ENCODE data around the gene HSPA1L. TPM values are rescaled to one million over a fixed set of nuclear protein-coding genes. Genes with fewer than 3 reads are reported as not detected.
A peak's percentile ranks its signal among the peaks of the same experiment; 100 is the strongest.
"Not testable (repeated sequence)": the region's sequence is repeated elsewhere in the genome, so short reads cannot be mapped to it uniquely, and the experiment has no call there.

The HSPA1L gene
- total RNA-seq (1.2 TPM), polyA plus RNA-seq (2.4 TPM)
- long read RNA-seq, donor 1: 0 reads
- long read RNA-seq, donor 2: 0 reads
- long read RNA-seq, donor 3, partial matches to known transcripts: 459 of 817 reads
- long read RNA-seq, donor 3, other reads (novel, unspliced or antisense): 358 of 817 reads
- long read RNA-seq, donor 4: 0 reads
- long read RNA-seq, donor 5, partial matches to known transcripts: 0 of 2 reads
- long read RNA-seq, donor 5, other reads (novel, unspliced or antisense): 0 of 2 reads
- long read RNA-seq, donor 6, partial matches to known transcripts: 0 of 5 reads
- long read RNA-seq, donor 6, other reads (novel, unspliced or antisense): 5 of 5 reads
- long read RNA-seq, donor 7, partial matches to known transcripts: 788 of 834 reads
- long read RNA-seq, donor 7, other reads (novel, unspliced or antisense): 46 of 834 reads
- long read RNA-seq, donor 8, partial matches to known transcripts: 39 of 39 reads
- long read RNA-seq, donor 8, other reads (novel, unspliced or antisense): 0 of 39 reads
- long read RNA-seq, donor 9, partial matches to known transcripts: 414 of 585 reads
- long read RNA-seq, donor 9, other reads (novel, unspliced or antisense): 170 of 585 reads
- long read RNA-seq, donor 10: 0 reads

DNA sequence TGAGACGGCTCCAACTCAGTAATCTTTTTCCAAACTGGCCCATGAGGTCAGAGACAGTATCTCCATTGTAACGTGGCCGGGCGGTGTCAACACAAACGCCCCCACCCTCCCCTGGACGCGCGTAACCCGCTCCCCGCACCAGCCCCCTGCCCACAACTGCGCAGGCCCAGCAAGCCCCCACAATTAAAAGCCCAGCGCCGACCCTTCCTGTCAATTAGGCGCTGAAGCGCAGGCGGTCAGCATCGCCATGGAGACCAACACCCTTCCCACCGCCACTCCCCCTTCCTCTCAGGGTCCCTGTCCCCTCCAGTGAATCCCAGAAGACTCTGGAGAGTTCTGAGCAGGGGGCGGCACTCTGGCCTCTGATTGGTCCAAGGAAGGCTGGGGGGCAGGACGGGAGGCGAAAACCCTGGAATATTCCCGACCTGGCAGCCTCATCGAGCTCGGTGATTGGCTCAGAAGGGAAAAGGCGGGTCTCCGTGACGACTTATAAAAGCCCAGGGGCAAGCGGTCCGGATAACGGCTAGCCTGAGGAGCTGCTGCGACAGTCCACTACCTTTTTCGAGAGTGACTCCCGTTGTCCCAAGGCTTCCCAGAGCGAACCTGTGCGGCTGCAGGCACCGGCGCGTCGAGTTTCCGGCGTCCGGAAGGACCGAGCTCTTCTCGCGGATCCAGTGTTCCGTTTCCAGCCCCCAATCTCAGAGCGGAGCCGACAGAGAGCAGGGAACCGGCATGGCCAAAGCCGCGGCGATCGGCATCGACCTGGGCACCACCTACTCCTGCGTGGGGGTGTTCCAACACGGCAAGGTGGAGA, at the start of gene HSPA1L, which contains the start of gene HSPA1A:
Gene HSPA1L, minus strand, starts transcription at position 259 of the 814 bp plus-strand sequence. CDS start 3,311 bp downstream, outside the sequence.
Gene HSPA1A, plus strand, starts transcription at position 519 of the 814 bp plus-strand sequence. Its CDS starts 214 bp downstream, at position 733.
- Histone ChIP-seq H3K27ac (ENCODE audit: low read depth in 1 of 2, low read length in 1 of 2) (peak within 1 kb of the TSS; percentile 82 to 91), H3K9me3 (ENCODE audit: control insufficient read depth in 2 of 2, insufficient read depth in 1 of 2, low read length in 1 of 2) (peaks cover 0 to 4% of the 10 kb centered on the region in 2 donors), H3K4me1 (ENCODE audit: control insufficient read depth in 2 of 2, insufficient read depth in 2 of 2, low read length in 2 of 2) (peaks cover 6 to 34% of the 10 kb centered on the region in 2 donors), H3K36me3 (ENCODE audit: control insufficient read depth in 2 of 2, insufficient read depth in 2 of 2, low read length in 1 of 2) (peaks cover 0 to 4% of the 10 kb centered on the region in 2 donors), H3K4me3 (ENCODE audit: low read length in 2 of 2) (peak within 1 kb of the TSS; percentile 45 to 64), H3K27me3 (ENCODE audit: control insufficient read depth in 2 of 2, insufficient read depth in 1 of 2, low read length in 1 of 2) (peaks cover 0 to 29% of the 10 kb centered on the region in 2 donors)
- WGBS: under 1% methylated on average over 56 of the region's 56 CpGs
- DNase-seq (ENCODE audit: low read depth in 6 of 9, low spot score in 9 of 9): peak in 3 of 9 donors; percentile 42 to 74 (median 60)

DNA sequence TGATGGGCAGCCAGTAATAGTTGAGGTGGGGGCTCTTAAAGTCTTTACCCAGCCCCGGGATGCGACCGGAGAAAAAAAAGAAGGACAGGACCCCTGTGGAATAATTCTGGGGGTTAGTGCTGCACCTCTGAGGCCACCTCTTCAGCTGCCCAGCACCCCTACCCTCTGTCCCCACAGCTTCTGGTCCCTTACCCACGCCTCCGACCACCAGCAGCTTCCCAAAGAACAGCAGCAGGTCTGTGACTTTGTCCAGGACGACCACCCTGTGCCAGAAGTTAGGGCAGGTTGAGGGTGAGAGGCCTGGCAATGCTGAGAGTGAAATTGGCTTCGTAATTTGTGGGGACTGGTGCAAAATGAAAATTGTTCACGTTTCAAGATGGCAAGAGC, 49.7 kb upstream of the HSPA1L start:
- no peak for DNase-seq (ENCODE audit: low read depth in 6 of 9, low spot score in 9 of 9)
- Histone ChIP-seq H3K9me3 (ENCODE audit: control insufficient read depth in 2 of 2, insufficient read depth in 1 of 2, low read length in 1 of 2) (peaks cover 0 to 3% of the 10 kb centered on the region in 2 donors), H3K4me3 (ENCODE audit: low read length in 2 of 2) (no peak overlapping the region), H3K27ac (ENCODE audit: low read depth in 1 of 2, low read length in 1 of 2) (no peak overlapping the region), H3K27me3 (ENCODE audit: control insufficient read depth in 2 of 2, insufficient read depth in 1 of 2, low read length in 1 of 2) (no peaks in the 10 kb centered on the region), H3K4me1 (ENCODE audit: control insufficient read depth in 2 of 2, insufficient read depth in 2 of 2, low read length in 2 of 2) (peaks cover 12 to 36% of the 10 kb centered on the region in 2 donors), H3K36me3 (ENCODE audit: control insufficient read depth in 2 of 2, insufficient read depth in 2 of 2, low read length in 1 of 2) (peaks cover 6 to 13% of the 10 kb centered on the region in 2 donors)
- WGBS: 98% methylated on average over 8 of the region's 8 CpGs

DNA sequence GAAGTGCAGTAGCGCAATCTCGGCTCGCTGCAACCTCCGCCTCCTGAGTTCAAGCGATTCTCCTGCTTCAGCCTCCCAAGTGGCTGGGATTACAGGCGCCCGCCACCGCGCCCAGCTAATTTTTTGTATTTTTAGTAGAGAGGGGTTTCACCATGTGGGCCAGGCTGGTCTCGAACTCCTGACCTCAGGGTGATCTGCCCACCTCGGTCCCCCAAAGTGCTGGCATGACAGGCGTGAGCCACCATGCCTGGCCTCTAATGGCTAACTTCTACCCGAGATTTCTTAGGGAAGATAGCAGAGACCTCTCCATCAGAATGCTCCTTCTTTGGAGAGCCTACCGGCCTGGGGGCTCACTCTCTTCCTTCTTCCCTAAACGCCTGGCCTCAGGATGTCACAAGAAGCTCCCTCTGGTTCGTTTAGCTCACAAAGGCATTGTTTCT, 49.1 kb upstream of the HSPA1L start:
- 19% methylated on average over 16 of the region's 16 CpGs for WGBS
- H3K4me3 ChIP-seq (ENCODE audit: low read length in 2 of 2): peak overlapping the region; percentile 55 to 68

DNA sequence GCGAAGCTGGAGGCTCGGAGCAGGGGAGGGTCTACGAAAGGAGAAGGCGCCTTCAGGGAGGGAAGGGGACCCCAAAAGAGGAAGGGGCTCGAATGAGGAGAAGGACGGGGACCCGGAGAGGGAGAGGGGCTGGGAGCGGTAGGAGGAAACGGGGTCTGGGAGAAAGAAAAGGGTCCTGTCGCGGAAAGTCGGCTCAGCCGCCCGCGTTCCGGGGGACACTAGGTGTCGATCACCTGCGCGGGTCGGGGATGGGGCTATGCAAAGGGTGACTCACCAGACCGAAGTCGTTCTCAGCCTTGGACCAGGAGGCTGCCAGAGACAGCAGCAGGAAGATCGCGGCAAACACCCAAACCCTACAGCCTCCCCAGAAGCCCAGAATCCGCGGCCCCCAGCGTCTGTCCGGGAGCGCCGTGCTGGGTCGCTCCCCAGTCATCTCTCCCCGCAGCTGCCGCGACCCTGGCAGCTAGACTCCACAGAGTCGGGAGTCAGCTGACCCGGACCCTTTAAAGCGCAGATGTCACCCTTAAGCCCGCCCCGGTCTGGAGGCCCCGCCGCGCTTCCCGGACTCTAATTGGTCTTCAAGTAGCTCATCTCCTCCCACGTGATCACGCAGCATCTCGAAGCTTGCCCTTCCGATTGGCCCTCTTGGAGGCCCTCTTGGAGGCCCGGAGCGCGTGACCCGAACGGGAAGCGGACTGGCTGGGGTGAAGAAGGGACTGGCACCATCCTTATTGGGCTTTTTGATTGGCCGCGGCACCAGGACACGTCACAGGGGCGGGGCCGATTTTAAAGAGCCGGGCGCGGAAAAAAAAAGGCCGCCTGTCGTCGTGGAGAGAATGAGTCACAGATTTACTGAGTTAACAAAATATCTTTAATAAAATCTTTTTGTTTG, 47.5 kb upstream of the HSPA1L start, which contains the start of gene NEU1:
Gene NEU1, minus strand, starts transcription at position 478 of the 892 bp plus-strand sequence. Its CDS starts 45 bp downstream, at position 433.
- Histone ChIP-seq H3K27ac (ENCODE audit: low read depth in 1 of 2, low read length in 1 of 2) (peak within 1 kb of the TSS; percentile 76 to 82), H3K27me3 (ENCODE audit: control insufficient read depth in 2 of 2, insufficient read depth in 1 of 2, low read length in 1 of 2) (no peaks in the 10 kb centered on the region), H3K36me3 (ENCODE audit: control insufficient read depth in 2 of 2, insufficient read depth in 2 of 2, low read length in 1 of 2) (peaks cover 19 to 22% of the 10 kb centered on the region in 2 donors), H3K4me3 (ENCODE audit: low read length in 2 of 2) (peak within 1 kb of the TSS; percentile 64 to 72), H3K9me3 (ENCODE audit: control insufficient read depth in 2 of 2, insufficient read depth in 1 of 2, low read length in 1 of 2) (peaks cover 0 to 3% of the 10 kb centered on the region in 2 donors), H3K4me1 (ENCODE audit: control insufficient read depth in 2 of 2, insufficient read depth in 2 of 2, low read length in 2 of 2) (peaks cover 12 to 33% of the 10 kb centered on the region in 2 donors)
- under 1% methylated on average over 64 of the region's 64 CpGs for WGBS
- DNase-seq (ENCODE audit: low read depth in 6 of 9, low spot score in 9 of 9): peak; percentile 91 to 100 (median 99)

More for the DNA sequence above, 49.1 kb upstream of the HSPA1L start:
- not testable (repeated sequence) for H3K9me3 ChIP-seq (ENCODE audit: control insufficient read depth in 2 of 2, insufficient read depth in 1 of 2, low read length in 1 of 2); DNase-seq (ENCODE audit: low read depth in 6 of 9, low spot score in 9 of 9); H3K27me3 ChIP-seq (ENCODE audit: control insufficient read depth in 2 of 2, insufficient read depth in 1 of 2, low read length in 1 of 2)
- Histone ChIP-seq H3K4me1 (ENCODE audit: control insufficient read depth in 2 of 2, insufficient read depth in 2 of 2, low read length in 2 of 2) (peaks cover 12 to 36% of the 10 kb centered on the region in 2 donors), H3K27ac (ENCODE audit: low read depth in 1 of 2, low read length in 1 of 2) (peak overlapping the region in 1 of 2 donors; percentile 82), H3K36me3 (ENCODE audit: control insufficient read depth in 2 of 2, insufficient read depth in 2 of 2, low read length in 1 of 2) (peaks cover 13 to 20% of the 10 kb centered on the region in 2 donors)

DNA sequence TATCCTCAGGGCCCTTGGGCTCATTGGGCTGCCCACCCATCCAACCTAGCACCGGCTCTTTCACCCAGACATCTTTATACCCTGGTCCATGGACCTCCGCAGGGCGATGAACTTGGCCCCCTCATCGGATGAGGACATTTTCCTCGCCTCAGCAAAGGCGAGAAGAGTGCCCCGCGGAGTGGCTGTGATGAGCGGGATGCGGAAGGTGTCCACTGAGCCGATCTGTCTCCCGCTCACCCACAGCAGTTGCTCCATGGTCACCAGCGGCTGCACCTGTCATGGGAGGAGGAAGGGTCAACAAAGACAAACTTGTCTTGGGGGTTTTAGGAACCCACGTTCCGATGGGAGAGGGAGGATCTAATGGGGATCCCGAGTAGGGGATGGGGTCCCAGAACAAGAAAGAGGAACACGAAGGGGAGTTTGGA, 46.8 kb upstream of the HSPA1L start:
- H3K36me3 ChIP-seq (ENCODE audit: control insufficient read depth in 2 of 2, insufficient read depth in 2 of 2, low read length in 1 of 2): peaks cover 25 to 27% of the 10 kb centered on the region in 2 donors
- WGBS: 58% methylated on average over 17 of the region's 17 CpGs
- H3K27me3 ChIP-seq (ENCODE audit: control insufficient read depth in 2 of 2, insufficient read depth in 1 of 2, low read length in 1 of 2): no peaks in the 10 kb centered on the region
- peaks cover 0 to 3% of the 10 kb centered on the region in 2 donors for H3K9me3 ChIP-seq (ENCODE audit: control insufficient read depth in 2 of 2, insufficient read depth in 1 of 2, low read length in 1 of 2)
- DNase-seq (ENCODE audit: low read depth in 6 of 9, low spot score in 9 of 9): no peak
- H3K4me3 ChIP-seq (ENCODE audit: low read length in 2 of 2): peak overlapping the region; percentile 64 to 72
- H3K27ac ChIP-seq (ENCODE audit: low read depth in 1 of 2, low read length in 1 of 2): no peak overlapping the region
- H3K4me1 ChIP-seq (ENCODE audit: control insufficient read depth in 2 of 2, insufficient read depth in 2 of 2, low read length in 2 of 2): peaks cover 12 to 33% of the 10 kb centered on the region in 2 donors

DNA sequence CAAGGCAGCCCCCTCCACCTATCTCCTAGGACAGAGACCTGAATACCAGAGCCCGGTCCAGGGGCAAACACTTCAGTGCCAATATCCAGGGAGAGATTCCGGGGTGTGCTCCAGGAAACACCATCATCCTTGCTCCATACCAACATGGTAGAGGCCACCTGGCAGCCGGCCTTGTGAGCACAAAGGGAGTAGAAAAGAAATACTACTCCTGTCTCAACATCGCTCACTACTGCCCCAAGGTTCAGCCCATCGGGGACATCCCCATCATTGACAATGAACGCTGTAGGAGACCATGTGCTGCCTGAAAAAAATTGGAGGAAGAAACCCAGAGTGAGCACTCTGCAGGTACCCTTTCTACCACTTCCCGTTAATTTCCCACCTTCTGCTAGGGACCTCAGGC, 46.1 kb upstream of the HSPA1L start:
- no peak for DNase-seq (ENCODE audit: low read depth in 6 of 9, low spot score in 9 of 9)
- WGBS: 94% methylated on average over 7 of the region's 7 CpGs
- H3K36me3 ChIP-seq (ENCODE audit: control insufficient read depth in 2 of 2, insufficient read depth in 2 of 2, low read length in 1 of 2): peaks cover 25 to 27% of the 10 kb centered on the region in 2 donors

DNA sequence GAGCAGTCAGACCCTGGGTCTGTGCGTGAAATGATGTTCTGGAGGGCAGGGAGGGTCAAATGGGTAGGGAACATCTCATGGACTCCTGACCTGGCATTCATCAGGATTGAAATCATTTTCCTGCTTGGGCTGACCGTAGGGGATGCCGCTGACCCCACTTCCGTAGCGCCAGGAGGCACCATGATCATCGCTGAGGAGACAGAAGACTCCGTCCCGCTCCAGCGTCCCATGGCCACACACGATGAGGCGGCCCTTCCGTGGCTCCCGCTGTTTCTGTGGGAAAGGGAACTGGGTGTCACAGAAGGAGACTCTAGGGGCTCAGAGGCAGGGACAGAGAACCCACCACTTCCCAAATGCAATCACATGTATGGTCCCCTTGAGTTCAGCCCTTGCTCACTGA, 45.3 kb upstream of the HSPA1L start:
- Histone ChIP-seq H3K4me3 (ENCODE audit: low read length in 2 of 2) (no peak overlapping the region), H3K27ac (ENCODE audit: low read depth in 1 of 2, low read length in 1 of 2) (no peak overlapping the region), H3K9me3 (ENCODE audit: control insufficient read depth in 2 of 2, insufficient read depth in 1 of 2, low read length in 1 of 2) (no peaks in the 10 kb centered on the region), H3K36me3 (ENCODE audit: control insufficient read depth in 2 of 2, insufficient read depth in 2 of 2, low read length in 1 of 2) (peaks cover 25 to 27% of the 10 kb centered on the region in 2 donors), H3K4me1 (ENCODE audit: control insufficient read depth in 2 of 2, insufficient read depth in 2 of 2, low read length in 2 of 2) (peaks cover 12 to 32% of the 10 kb centered on the region in 2 donors), H3K27me3 (ENCODE audit: control insufficient read depth in 2 of 2, insufficient read depth in 1 of 2, low read length in 1 of 2) (no peaks in the 10 kb centered on the region)
- no peak for DNase-seq (ENCODE audit: low read depth in 6 of 9, low spot score in 9 of 9)
- 98% methylated on average over 13 of the region's 13 CpGs for WGBS

More for the DNA sequence above, 46.1 kb upstream of the HSPA1L start:
- Histone ChIP-seq H3K9me3 (ENCODE audit: control insufficient read depth in 2 of 2, insufficient read depth in 1 of 2, low read length in 1 of 2) (peaks cover 0 to 3% of the 10 kb centered on the region in 2 donors), H3K4me3 (ENCODE audit: low read length in 2 of 2) (no peak overlapping the region), H3K4me1 (ENCODE audit: control insufficient read depth in 2 of 2, insufficient read depth in 2 of 2, low read length in 2 of 2) (peaks cover 12 to 33% of the 10 kb centered on the region in 2 donors), H3K27me3 (ENCODE audit: control insufficient read depth in 2 of 2, insufficient read depth in 1 of 2, low read length in 1 of 2) (no peaks in the 10 kb centered on the region), H3K27ac (ENCODE audit: low read depth in 1 of 2, low read length in 1 of 2) (no peak overlapping the region)

DNA sequence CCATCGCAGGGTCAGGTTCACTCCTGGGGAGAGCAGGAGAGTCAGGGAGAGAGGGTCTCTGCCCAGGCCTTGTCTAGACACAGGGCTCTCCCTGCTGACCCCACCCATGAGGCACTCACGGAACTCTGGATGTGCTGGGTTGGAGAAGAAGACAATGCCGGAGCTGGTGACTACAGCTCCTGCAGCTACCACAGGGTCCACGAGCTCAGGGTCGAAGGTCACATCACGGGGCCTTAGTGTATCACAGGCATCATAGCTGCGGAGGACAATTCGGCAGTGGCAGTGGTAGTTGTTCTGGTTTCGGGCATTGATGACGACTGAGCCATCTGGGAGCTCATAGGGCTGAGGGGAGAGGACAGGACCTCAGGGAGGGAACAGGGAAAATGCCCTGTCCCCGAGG, 44.8 kb upstream of the HSPA1L start:
- H3K36me3 ChIP-seq (ENCODE audit: control insufficient read depth in 2 of 2, insufficient read depth in 2 of 2, low read length in 1 of 2): peaks cover 25 to 27% of the 10 kb centered on the region in 2 donors

More for the DNA sequence above, 44.8 kb upstream of the HSPA1L start:
- H3K9me3 ChIP-seq (ENCODE audit: control insufficient read depth in 2 of 2, insufficient read depth in 1 of 2, low read length in 1 of 2): no peaks in the 10 kb centered on the region
- no peak overlapping the region for H3K27ac ChIP-seq (ENCODE audit: low read depth in 1 of 2, low read length in 1 of 2)
- 97% methylated on average over 11 of the region's 11 CpGs for WGBS
- peaks cover 12 to 28% of the 10 kb centered on the region in 2 donors for H3K4me1 ChIP-seq (ENCODE audit: control insufficient read depth in 2 of 2, insufficient read depth in 2 of 2, low read length in 2 of 2)
- no peak for DNase-seq (ENCODE audit: low read depth in 6 of 9, low spot score in 9 of 9)
- H3K27me3 ChIP-seq (ENCODE audit: control insufficient read depth in 2 of 2, insufficient read depth in 1 of 2, low read length in 1 of 2): no peaks in the 10 kb centered on the region
- no peak overlapping the region for H3K4me3 ChIP-seq (ENCODE audit: low read length in 2 of 2)
